Measurements from ENCODE around the gene ATM. TPM values are rescaled to one million over a fixed set of nuclear protein-coding genes. Genes with fewer than 3 reads are reported as not detected.

The ATM gene, protein sequence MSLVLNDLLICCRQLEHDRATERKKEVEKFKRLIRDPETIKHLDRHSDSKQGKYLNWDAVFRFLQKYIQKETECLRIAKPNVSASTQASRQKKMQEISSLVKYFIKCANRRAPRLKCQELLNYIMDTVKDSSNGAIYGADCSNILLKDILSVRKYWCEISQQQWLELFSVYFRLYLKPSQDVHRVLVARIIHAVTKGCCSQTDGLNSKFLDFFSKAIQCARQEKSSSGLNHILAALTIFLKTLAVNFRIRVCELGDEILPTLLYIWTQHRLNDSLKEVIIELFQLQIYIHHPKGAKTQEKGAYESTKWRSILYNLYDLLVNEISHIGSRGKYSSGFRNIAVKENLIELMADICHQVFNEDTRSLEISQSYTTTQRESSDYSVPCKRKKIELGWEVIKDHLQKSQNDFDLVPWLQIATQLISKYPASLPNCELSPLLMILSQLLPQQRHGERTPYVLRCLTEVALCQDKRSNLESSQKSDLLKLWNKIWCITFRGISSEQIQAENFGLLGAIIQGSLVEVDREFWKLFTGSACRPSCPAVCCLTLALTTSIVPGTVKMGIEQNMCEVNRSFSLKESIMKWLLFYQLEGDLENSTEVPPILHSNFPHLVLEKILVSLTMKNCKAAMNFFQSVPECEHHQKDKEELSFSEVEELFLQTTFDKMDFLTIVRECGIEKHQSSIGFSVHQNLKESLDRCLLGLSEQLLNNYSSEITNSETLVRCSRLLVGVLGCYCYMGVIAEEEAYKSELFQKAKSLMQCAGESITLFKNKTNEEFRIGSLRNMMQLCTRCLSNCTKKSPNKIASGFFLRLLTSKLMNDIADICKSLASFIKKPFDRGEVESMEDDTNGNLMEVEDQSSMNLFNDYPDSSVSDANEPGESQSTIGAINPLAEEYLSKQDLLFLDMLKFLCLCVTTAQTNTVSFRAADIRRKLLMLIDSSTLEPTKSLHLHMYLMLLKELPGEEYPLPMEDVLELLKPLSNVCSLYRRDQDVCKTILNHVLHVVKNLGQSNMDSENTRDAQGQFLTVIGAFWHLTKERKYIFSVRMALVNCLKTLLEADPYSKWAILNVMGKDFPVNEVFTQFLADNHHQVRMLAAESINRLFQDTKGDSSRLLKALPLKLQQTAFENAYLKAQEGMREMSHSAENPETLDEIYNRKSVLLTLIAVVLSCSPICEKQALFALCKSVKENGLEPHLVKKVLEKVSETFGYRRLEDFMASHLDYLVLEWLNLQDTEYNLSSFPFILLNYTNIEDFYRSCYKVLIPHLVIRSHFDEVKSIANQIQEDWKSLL (N-terminal part only)
- total RNA-seq (2014; rRNA removed; shearing (Covaris generic); ENCODE audit: low replicate concordance): 414 and 529 TPM in 2 replicates

DNA sequence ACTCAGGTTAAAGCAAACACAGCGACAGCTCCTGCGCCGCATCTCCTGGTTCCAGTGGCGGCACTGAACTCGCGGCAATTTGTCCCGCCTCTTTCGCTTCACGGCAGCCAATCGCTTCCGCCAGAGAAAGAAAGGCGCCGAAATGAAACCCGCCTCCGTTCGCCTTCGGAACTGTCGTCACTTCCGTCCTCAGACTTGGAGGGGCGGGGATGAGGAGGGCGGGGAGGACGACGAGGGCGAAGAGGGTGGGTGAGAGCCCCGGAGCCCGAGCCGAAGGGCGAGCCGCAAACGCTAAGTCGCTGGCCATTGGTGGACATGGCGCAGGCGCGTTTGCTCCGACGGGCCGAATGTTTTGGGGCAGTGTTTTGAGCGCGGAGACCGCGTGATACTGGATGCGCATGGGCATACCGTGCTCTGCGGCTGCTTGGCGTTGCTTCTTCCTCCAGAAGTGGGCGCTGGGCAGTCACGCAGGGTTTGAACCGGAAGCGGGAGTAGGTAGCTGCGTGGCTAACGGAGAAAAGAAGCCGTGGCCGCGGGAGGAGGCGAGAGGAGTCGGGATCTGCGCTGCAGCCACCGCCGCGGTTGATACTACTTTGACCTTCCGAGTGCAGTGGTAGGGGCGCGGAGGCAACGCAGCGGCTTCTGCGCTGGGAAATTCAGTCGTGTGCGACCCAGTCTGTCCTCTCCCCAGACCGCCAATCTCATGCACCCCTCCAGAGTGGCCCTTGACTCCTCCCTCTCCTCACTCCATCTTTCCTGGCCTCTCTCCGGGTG is at the start of gene ATM, which contains the start of gene NPAT:
Gene ATM (plus strand): TSS at position 494 of the 774 bp plus-strand sequence. CDS start 4,558 bp downstream, outside the sequence.
Gene NPAT (minus strand): TSS at position 65 of the 774 bp plus-strand sequence. CDS start 102 bp downstream, outside the sequence.
- Histone ChIP-seq H4K20me1 (ENCODE audit: insufficient read depth, low read depth, low read length) (peaks cover 36% of the 10 kb centered on the region), H3K79me2 (ENCODE audit: low read length) (peaks cover 95% of the 10 kb centered on the region), H3K36me3 (ENCODE audit: insufficient read depth, low read length) (peaks cover 47% of the 10 kb centered on the region), H3K27me3 (ENCODE audit: low read length) (no peaks in the 10 kb centered on the region), H3K9ac (ENCODE audit: low read length) (peak within 1 kb of the TSS; percentile 86), H3K4me3 (ENCODE audit: low read length) (peak within 1 kb of the TSS; percentile 74), H3K27ac (ENCODE audit: low read length) (peak within 1 kb of the TSS; percentile 87), H3K9me3 (ENCODE audit: low read length) (no peaks in the 10 kb centered on the region), H2AFZ (ENCODE audit: low read length) (peak within 1 kb of the TSS; percentile 61; the same call in 1 of the 2 replicates), H3K4me1 (ENCODE audit: low read length) (peaks cover 55% of the 10 kb centered on the region), H3K4me2 (ENCODE audit: low read depth, low read length, poor library complexity, severe bottlenecking) (peak within 1 kb of the TSS; percentile 85), H3K9me2 (replicated peaks; ENCODE audit: insufficient read depth, low read length) (no peaks in the 10 kb centered on the region)
- peak; percentile 100 for DNase-seq

DNA sequence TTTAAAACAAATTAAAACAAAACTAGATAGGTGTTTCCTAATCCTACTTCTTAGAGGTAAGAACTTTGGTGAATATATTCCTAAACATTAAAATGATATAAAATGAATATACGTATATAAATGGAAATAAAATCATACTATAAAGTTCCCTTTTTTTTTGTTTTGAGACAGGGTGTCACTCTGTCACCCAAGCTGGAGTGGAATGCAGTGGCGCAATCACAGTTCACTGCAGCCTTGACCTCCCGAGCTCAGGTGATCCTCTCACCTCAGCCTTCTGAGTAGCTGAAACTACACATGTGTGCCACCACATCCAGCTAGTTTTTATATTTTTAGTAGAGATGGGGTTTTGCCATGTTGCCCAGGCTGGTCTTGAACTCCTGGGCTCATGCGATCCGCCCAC is 45.3 kb upstream of the ATM start:
- no peaks in the 10 kb centered on the region for H3K9me2 ChIP-seq (replicated peaks; ENCODE audit: insufficient read depth, low read length)
- H4K20me1 ChIP-seq (ENCODE audit: insufficient read depth, low read depth, low read length): no peaks in the 10 kb centered on the region
- H3K27me3 ChIP-seq (ENCODE audit: low read length): no peaks in the 10 kb centered on the region
- no peak overlapping the region for H2AFZ ChIP-seq (ENCODE audit: low read length)
- peaks cover 86% of the 10 kb centered on the region for H3K36me3 ChIP-seq (ENCODE audit: insufficient read depth, low read length)
- H3K79me2 ChIP-seq (ENCODE audit: low read length): peaks cover 52% of the 10 kb centered on the region
- H3K4me3 ChIP-seq (ENCODE audit: low read length): no peak overlapping the region
- H3K27ac ChIP-seq (ENCODE audit: low read length): no peak overlapping the region
- peaks cover 6% of the 10 kb centered on the region for H3K4me1 ChIP-seq (ENCODE audit: low read length)
- H3K9ac ChIP-seq (ENCODE audit: low read length): no peak overlapping the region
- no peaks in the 10 kb centered on the region for H3K9me3 ChIP-seq (ENCODE audit: low read length)
- H3K4me2 ChIP-seq (ENCODE audit: low read depth, low read length, poor library complexity, severe bottlenecking): no peak overlapping the region
- no peak for DNase-seq

DNA sequence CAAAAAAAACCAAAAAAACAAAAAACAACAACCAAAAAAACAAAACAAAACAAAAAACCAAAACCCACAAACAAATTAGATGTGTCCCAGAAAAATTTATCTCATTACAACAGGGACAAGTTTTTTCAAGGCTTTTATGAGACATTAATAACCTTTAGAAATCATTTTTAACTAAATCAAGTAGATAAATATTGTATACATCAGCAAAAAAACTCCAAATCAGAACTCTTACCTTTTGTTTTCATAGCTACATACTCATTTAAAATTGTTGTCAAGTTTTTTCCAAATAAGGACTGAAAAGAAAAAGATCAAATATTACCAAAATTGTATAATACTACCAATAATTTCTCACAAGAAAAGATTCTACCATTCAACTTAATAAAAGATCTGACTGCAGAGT is 29.1 kb upstream of the ATM start:
- Histone ChIP-seq H4K20me1 (ENCODE audit: insufficient read depth, low read depth, low read length) (no peaks in the 10 kb centered on the region), H3K9ac (ENCODE audit: low read length) (no peak overlapping the region), H3K4me3 (ENCODE audit: low read length) (no peak overlapping the region), H2AFZ (ENCODE audit: low read length) (no peak overlapping the region), H3K4me1 (ENCODE audit: low read length) (peaks cover 38% of the 10 kb centered on the region), H3K4me2 (ENCODE audit: low read depth, low read length, poor library complexity, severe bottlenecking) (no peak overlapping the region), H3K9me2 (replicated peaks; ENCODE audit: insufficient read depth, low read length) (no peaks in the 10 kb centered on the region), H3K27me3 (ENCODE audit: low read length) (no peaks in the 10 kb centered on the region), H3K79me2 (ENCODE audit: low read length) (peaks cover 89% of the 10 kb centered on the region), H3K9me3 (ENCODE audit: low read length) (no peaks in the 10 kb centered on the region), H3K36me3 (ENCODE audit: insufficient read depth, low read length) (peaks cover 86% of the 10 kb centered on the region), H3K27ac (ENCODE audit: low read length) (no peak overlapping the region)
- no peak for DNase-seq

DNA sequence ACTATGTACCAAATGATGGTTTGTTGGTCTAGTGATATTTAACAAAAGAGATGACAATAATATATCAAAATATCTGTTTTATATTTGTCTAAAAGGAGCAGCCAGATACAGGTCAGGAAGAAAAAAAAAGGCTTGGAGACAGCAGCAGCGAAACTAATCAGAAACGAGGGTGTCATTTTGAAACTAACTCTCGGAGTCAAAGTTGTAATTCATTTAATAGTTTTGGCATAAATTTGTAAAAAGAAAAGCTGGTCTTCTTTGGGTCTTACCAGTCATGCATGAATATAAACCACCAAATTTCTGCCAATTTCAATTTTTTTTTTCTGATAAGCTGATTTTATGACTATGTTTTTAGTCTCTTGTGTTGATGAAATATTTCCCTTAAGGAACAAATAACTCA is 26.0 kb upstream of the ATM start:
- Histone ChIP-seq H3K9me2 (replicated peaks; ENCODE audit: insufficient read depth, low read length) (no peaks in the 10 kb centered on the region), H3K9ac (ENCODE audit: low read length) (no peak overlapping the region), H3K9me3 (ENCODE audit: low read length) (no peaks in the 10 kb centered on the region), H4K20me1 (ENCODE audit: insufficient read depth, low read depth, low read length) (peaks cover 3% of the 10 kb centered on the region; the same call in 1 of the 2 replicates), H3K27ac (ENCODE audit: low read length) (peak overlapping the region; percentile 39; the same call in 1 of the 2 replicates), H3K27me3 (ENCODE audit: low read length) (no peaks in the 10 kb centered on the region), H2AFZ (ENCODE audit: low read length) (no peak overlapping the region), H3K4me2 (ENCODE audit: low read depth, low read length, poor library complexity, severe bottlenecking) (peak overlapping the region; percentile 15), H3K36me3 (ENCODE audit: insufficient read depth, low read length) (peaks cover 86% of the 10 kb centered on the region), H3K79me2 (ENCODE audit: low read length) (peaks cover 98% of the 10 kb centered on the region), H3K4me3 (ENCODE audit: low read length) (no peak overlapping the region), H3K4me1 (ENCODE audit: low read length) (peaks cover 49% of the 10 kb centered on the region)
- no peak for DNase-seq

DNA sequence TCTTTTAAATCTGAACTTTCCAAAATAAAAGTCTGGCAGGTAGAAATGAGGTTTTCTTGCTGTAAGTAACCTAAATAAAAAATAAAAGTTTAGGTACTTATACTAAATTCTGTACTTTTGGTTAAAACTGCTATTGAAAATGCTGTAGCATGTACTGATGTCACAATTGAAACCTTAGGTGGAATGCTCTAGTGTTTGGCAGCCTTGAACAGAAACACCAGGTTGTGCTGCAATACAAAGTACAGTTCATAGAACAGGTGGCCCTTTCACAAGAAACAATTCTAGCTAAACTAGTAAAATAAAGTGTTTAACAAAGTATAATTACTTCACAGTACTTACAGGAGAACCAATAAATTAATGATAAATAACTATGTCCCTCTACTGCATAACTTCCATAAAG is 25.5 kb upstream of the ATM start:
- no peaks in the 10 kb centered on the region for H3K9me3 ChIP-seq (ENCODE audit: low read length)
- H3K79me2 ChIP-seq (ENCODE audit: low read length): peaks cover 98% of the 10 kb centered on the region
- H3K4me3 ChIP-seq (ENCODE audit: low read length): no peak overlapping the region
- H3K27ac ChIP-seq (ENCODE audit: low read length): 0 out of 2 replicates have a peak overlapping the region, but pooled peaks have one; percentile 39
- peaks cover 86% of the 10 kb centered on the region for H3K36me3 ChIP-seq (ENCODE audit: insufficient read depth, low read length)
- no peak overlapping the region for H2AFZ ChIP-seq (ENCODE audit: low read length)
- peaks cover 49% of the 10 kb centered on the region for H3K4me1 ChIP-seq (ENCODE audit: low read length)
- DNase-seq: no peak
- H3K9ac ChIP-seq (ENCODE audit: low read length): no peak overlapping the region
- H3K9me2 ChIP-seq (replicated peaks; ENCODE audit: insufficient read depth, low read length): no peaks in the 10 kb centered on the region
- H3K4me2 ChIP-seq (ENCODE audit: low read depth, low read length, poor library complexity, severe bottlenecking): peak overlapping the region; percentile 15
- H3K27me3 ChIP-seq (ENCODE audit: low read length): no peaks in the 10 kb centered on the region
- H4K20me1 ChIP-seq (ENCODE audit: insufficient read depth, low read depth, low read length): peaks cover 8% of the 10 kb centered on the region; the same call in 1 of the 2 replicates

DNA sequence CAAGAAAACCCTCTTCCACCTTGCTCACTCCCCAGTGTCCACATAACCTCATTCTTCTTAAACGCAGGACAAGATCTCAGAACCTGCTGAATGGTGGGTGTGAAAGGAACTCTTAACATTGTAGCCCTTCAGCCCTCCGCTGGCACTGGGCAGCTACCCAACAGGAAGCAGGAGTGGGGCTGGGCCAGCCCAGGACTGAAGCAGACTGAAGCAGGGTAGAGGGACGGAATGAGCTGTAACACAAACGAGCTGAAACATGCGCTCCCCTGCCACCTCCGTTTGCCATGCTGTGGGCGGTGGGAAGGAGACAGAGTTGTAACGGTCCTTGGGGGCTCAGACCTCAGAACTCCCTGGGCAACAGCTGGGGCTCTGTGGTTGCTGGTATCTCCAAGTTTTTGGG is 24.0 kb upstream of the ATM start:
- H3K79me2 ChIP-seq (ENCODE audit: low read length): peaks cover 99% of the 10 kb centered on the region
- no peak overlapping the region for H3K4me3 ChIP-seq (ENCODE audit: low read length)
- no peaks in the 10 kb centered on the region for H3K27me3 ChIP-seq (ENCODE audit: low read length)
- H3K4me2 ChIP-seq (ENCODE audit: low read depth, low read length, poor library complexity, severe bottlenecking): no peak overlapping the region
- peaks cover 9% of the 10 kb centered on the region; the same call in 1 of the 2 replicates for H4K20me1 ChIP-seq (ENCODE audit: insufficient read depth, low read depth, low read length)
- no peaks in the 10 kb centered on the region for H3K9me2 ChIP-seq (replicated peaks; ENCODE audit: insufficient read depth, low read length)
- H3K9ac ChIP-seq (ENCODE audit: low read length): no peak overlapping the region
- no peak overlapping the region for H3K27ac ChIP-seq (ENCODE audit: low read length)
- no peak for DNase-seq
- H3K9me3 ChIP-seq (ENCODE audit: low read length): peaks cover 1% of the 10 kb centered on the region; the same call in 1 of the 2 replicates
- H2AFZ ChIP-seq (ENCODE audit: low read length): no peak overlapping the region
- H3K4me1 ChIP-seq (ENCODE audit: low read length): peaks cover 58% of the 10 kb centered on the region
- peaks cover 87% of the 10 kb centered on the region for H3K36me3 ChIP-seq (ENCODE audit: insufficient read depth, low read length)

Data from Karpas-422 (cell line).